Muscle of leg (tissue), 11 donors: ENCODE results near the gene KCTD16. TPM values are rescaled to one million over a fixed set of nuclear protein-coding genes. Genes with fewer than 3 reads are reported as not detected.

Source experiments
- DNase-seq: peaks from one replicate; pipeline ENCODE4 v3.0.0; 2013
- H3K27ac ChIP-seq: one replicate; pipeline ENCODE4 v1.5.1; 2013; ENCODE audit warnings: mild to moderate bottlenecking, low read length, control low read depth
- H3K27me3 ChIP-seq: one replicate; pipeline ENCODE4 v1.6.1; 2013; ENCODE audit warnings: low read length; ENCODE audit not compliant: control insufficient read depth, insufficient read depth
- H3K36me3 ChIP-seq: one replicate; pipeline ENCODE4 v1.6.1; 2013; ENCODE audit warnings: low read length; ENCODE audit not compliant: control insufficient read depth, insufficient read depth
- H3K4me1 ChIP-seq: one replicate; pipeline ENCODE4 v1.6.1; 2013; ENCODE audit warnings: low read length; ENCODE audit not compliant: control insufficient read depth, insufficient read depth
- H3K4me3 ChIP-seq: one replicate; pipeline ENCODE4 v1.5.1; 2013; ENCODE audit warnings: low read length, control low read depth
- H3K9me3 ChIP-seq: replicated peaks from 2 replicates; pipeline ENCODE4 v1.6.1; 2013; ENCODE audit warnings: low read depth, low read length; ENCODE audit not compliant: control insufficient read depth
- WGBS: methylation state at CpG from one replicate; pipeline ENCODE4 v1.1.5; 2013; ENCODE audit warnings: missing lambda C conversion rate; ENCODE audit not compliant: insufficient coverage; 5-methylcytosine and 5-hydroxymethylcytosine counted together
- polyA plus RNA-seq, 8 donors: library from polyadenylated mRNA; unstranded; fragments of 120-200 nt; gene quantifications; one replicate each; pipeline versions ENCODE4 v1.2.1 to v1.2.3, GENCODE V29; 2013; ENCODE audit warnings: inconsistent platforms in 1 of 8, low replicate concordance in 1 of 8; ENCODE audit not compliant: insufficient read length in 8 of 8, insufficient read depth in 1 of 8
- total RNA-seq: library from RNA; stranded (reverse); fragments of 120-200 nt; gene quantifications from one replicate; pipeline ENCODE4 v1.2.4, GENCODE V29; 2013

KCTD16 gene
- total and polyA plus RNA-seq, 9 donors, result 0.04 to 0.16 (median 0.08) TPM

DNA sequence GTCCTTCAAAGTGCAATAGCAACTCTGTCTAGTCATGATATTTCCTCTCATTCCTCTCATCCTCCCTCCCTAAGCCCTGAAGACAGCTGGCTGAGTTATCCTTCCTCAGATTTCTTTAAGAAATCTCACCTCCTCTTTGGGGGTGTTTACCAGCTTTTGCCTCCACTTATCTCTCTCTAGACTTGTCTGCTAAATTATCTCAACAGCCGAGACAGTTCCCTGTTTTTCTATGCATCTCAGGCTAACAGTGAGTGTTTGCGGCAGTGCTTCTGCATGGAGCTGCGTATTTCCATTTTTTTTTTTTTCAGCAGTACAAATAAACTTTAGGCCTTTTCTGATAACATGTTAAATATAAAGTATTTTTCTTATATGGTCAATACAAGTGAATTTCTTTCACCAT lies 20.9 kb downstream of the KCTD16 start:
- Histone ChIP-seq H3K36me3 (no peaks in the 10 kb centered on the region), H3K4me3 (no peak overlapping the region), H3K9me3 (no peaks in the 10 kb centered on the region), H3K4me1 (no peaks in the 10 kb centered on the region), H3K27me3 (peaks cover 3% of the 10 kb centered on the region), H3K27ac (no peak overlapping the region)
- WGBS, result 44% methylated on average over 1 of the region's 3 CpGs
- no peak for DNase-seq

DNA sequence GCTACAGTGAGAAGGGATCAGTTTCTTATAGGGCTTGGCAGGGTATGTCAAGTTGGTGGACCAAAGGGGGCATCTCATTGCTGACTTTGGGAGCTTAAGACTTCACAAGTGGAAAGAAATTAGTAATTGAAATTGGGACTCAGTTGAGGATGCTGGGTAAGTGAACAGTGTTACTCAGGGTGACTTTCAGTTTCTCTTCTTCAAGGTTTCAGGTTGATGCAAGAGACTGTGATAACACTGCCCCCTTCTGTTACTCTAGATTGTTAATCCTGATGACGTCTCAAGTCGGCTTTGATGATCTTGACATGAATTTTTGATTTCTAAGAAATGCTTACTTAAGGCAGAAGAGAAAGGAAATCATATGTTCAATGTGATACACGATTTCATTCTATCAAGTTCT lies 21.3 kb downstream of the KCTD16 start:
- peak; percentile 53 for DNase-seq
- H3K9me3 ChIP-seq, result no peaks in the 10 kb centered on the region
- H3K4me1 ChIP-seq, result no peaks in the 10 kb centered on the region
- H3K4me3 ChIP-seq, result no peak overlapping the region
- no peak overlapping the region for H3K27ac ChIP-seq
- peaks cover 3% of the 10 kb centered on the region for H3K27me3 ChIP-seq
- H3K36me3 ChIP-seq, result no peaks in the 10 kb centered on the region
- no CpG with 5 or more reads among the region's 3 CpGs for WGBS

DNA sequence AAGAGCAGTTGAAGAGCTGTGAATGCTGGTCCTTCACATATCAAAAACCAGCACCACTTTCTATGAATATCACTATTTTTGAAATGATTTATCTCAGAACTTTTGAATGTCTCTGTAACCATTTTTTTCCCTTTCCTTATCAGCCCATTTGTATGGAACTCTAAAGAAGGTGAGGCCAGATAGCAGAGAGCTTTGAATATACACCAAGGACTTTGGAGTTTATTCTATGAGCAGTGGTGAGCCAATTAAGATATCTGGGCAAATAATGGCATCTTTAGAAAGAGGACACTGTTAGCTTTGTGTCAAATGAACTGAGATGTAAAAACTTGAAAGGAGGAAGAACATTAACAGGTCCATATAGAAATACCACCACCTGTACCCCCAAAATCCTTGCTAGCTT lies 22.0 kb downstream of the KCTD16 start:
- no peaks in the 10 kb centered on the region for H3K4me1 ChIP-seq
- no peaks in the 10 kb centered on the region for H3K36me3 ChIP-seq
- H3K27me3 ChIP-seq, result peaks cover 3% of the 10 kb centered on the region
- no peaks in the 10 kb centered on the region for H3K9me3 ChIP-seq
- no peak overlapping the region for H3K27ac ChIP-seq
- no peak overlapping the region for H3K4me3 ChIP-seq
- DNase-seq, result no peak

DNA sequence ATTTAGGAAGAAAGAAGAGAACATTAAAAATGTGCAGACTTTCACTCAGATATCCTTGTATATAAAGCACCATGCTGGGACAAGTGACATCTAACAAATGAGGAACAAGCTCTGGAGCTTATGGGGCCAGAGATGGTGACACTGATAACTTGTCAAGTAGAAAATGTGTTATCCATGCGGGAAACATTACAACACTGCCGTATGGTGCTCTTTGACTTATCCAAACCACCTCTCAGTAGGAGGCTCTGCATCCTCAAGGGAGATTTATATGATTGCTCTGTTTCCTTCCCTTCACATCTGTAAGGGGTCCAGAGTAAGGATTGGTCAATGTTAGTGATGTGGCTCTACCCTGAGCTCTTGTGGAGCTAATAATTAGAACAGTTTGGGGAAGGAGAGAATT lies 23.5 kb downstream of the KCTD16 start:
- no peak for DNase-seq
- no CpG with 5 or more reads among the region's 2 CpGs for WGBS
- Histone ChIP-seq H3K36me3 (no peaks in the 10 kb centered on the region), H3K9me3 (no peaks in the 10 kb centered on the region), H3K4me1 (no peaks in the 10 kb centered on the region), H3K27ac (no peak overlapping the region), H3K27me3 (peaks cover 3% of the 10 kb centered on the region), H3K4me3 (no peak overlapping the region)

DNA sequence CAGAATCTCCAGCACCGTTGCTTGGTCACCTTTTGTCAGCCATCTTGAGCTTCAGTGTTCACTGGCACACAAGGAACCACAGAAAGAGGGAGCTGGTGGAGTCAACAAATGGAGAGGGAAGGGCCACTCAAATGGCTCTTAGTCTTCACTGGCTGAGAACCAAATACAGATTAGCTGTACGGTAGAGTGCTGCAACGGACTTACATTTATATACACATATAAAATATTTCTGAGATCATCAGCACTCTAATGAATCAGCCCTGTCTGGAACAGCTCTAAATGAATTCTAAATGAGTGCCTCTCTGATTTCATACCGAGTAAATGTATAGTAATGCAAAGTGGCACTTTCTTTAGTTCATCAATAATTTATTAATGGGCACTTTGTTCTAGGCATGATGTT lies 24.8 kb downstream of the KCTD16 start:
- Histone ChIP-seq H3K4me3 (no peak overlapping the region), H3K36me3 (no peaks in the 10 kb centered on the region), H3K4me1 (no peaks in the 10 kb centered on the region), H3K9me3 (no peaks in the 10 kb centered on the region), H3K27ac (no peak overlapping the region), H3K27me3 (peaks cover 3% of the 10 kb centered on the region)
- no CpG with 5 or more reads among the region's 4 CpGs for WGBS
- DNase-seq, result no peak

DNA sequence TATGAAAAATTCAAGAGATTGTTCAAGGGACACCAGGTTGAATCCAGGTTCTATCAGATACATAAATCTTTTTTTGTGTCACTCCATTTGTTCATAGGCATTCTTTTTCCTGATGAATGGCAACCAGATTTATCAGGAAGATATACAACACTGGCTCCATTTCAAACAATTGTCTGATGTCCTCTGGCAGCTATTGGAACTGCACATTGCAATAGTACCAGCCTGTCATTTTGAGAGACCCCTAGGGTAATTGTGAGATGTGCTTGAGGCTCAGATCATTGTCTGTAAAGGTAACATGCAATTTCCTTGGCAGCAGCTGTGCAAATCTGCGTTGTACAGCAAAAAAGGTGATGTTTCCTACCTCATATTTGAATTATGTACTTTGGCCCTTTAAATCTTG lies 25.9 kb downstream of the KCTD16 start:
- no CpG with 5 or more reads among the region's 1 CpG for WGBS
- no peak overlapping the region for H3K27ac ChIP-seq
- H3K4me1 ChIP-seq, result no peaks in the 10 kb centered on the region
- H3K4me3 ChIP-seq, result no peak overlapping the region
- peaks cover 3% of the 10 kb centered on the region for H3K27me3 ChIP-seq
- no peaks in the 10 kb centered on the region for H3K9me3 ChIP-seq
- H3K36me3 ChIP-seq, result no peaks in the 10 kb centered on the region
- no peak for DNase-seq

DNA sequence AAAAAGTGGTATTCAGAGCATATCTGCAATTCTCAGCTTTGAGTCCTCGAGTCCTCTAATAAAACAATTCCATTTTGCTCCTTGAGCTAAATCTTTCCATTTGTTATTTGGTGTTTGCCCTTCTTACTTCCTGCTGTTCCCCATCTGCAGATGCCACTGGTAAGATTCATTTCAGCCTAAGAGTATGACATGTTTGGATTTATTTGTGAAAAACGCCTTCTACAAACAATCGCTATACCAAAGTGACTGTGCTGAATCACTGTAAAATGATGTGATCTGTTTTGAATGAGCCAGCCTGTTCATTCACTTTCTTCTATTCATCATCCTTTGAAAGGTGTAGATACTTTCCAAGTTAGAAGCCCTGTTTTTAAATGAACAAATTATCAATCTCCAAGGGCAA lies 27.7 kb downstream of the KCTD16 start:
- DNase-seq, result no peak
- Histone ChIP-seq H3K27ac (no peak overlapping the region), H3K27me3 (no peaks in the 10 kb centered on the region), H3K36me3 (no peaks in the 10 kb centered on the region), H3K4me1 (no peaks in the 10 kb centered on the region), H3K9me3 (no peaks in the 10 kb centered on the region), H3K4me3 (no peak overlapping the region)
- no CpG with 5 or more reads among the region's 3 CpGs for WGBS

DNA sequence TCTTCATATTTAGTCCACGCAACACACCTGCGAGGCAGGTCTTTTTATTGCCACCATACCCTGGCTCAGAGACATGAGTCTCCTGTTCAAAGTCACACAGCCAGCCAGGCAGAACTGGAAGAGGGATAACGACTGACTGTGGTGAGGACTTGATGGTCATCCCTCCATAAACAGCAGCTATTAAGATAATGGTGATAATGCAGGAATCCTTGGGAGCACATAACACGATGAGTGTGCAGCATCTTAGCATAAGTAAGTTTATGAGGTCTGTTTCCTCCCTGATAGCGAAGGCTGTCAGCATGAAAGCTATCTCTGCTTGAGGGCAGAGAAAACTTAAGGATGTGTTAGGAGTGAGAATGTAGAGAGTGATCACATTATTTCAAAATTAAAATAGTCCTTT lies 30.9 kb downstream of the KCTD16 start:
- Histone ChIP-seq H3K9me3 (no peaks in the 10 kb centered on the region), H3K27ac (no peak overlapping the region), H3K4me1 (peaks cover 4% of the 10 kb centered on the region), H3K36me3 (no peaks in the 10 kb centered on the region), H3K27me3 (peaks cover 11% of the 10 kb centered on the region), H3K4me3 (no peak overlapping the region)
- no peak for DNase-seq
- 33% methylated on average over 1 of the region's 5 CpGs for WGBS

DNA sequence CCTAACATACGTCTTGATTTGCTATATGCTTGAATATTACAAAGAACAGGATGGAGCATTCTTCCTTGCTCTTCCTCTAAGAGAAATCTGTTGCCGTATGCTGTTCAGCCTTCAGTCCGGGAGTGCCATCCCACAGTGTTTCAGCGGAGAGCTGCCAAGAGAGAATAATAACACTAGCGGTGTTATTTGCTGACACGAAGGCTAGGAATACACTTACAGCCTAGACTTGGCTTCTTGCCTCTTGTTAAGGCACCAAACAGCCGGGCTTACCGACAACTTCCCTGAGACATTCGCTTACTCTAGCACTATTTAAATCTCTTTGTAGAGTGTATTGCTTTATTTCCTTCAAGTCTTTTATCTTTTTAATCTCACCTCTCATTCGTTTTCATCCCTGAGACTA lies 31.4 kb downstream of the KCTD16 start:
- Histone ChIP-seq H3K27me3 (peaks cover 11% of the 10 kb centered on the region), H3K9me3 (no peaks in the 10 kb centered on the region), H3K36me3 (no peaks in the 10 kb centered on the region), H3K27ac (no peak overlapping the region), H3K4me3 (no peak overlapping the region), H3K4me1 (peaks cover 4% of the 10 kb centered on the region)
- WGBS, result 24% methylated on average over 2 of the region's 10 CpGs
- DNase-seq, result peak; percentile 49

DNA sequence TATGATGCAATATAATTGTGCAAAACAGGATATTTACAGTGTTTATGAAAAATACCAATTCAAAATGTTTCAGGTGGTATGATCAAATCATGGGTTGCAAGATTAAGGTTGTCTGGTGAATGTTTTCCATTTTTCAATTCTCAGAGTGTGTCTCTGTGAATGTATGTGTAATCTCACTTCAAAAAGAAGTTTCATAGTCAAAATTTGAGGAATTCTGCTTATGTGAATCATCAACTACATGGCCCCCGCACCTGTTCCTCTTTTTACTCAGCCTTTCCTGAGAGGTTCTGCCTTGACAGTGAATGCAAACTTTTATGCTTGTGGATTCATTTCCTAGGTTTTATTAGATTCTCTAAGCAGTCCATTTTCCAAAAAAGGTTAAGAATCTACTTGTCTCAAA lies 32.1 kb downstream of the KCTD16 start:
- Histone ChIP-seq H3K9me3 (no peaks in the 10 kb centered on the region), H3K27ac (no peak overlapping the region), H3K27me3 (peaks cover 11% of the 10 kb centered on the region), H3K4me3 (no peak overlapping the region), H3K36me3 (no peaks in the 10 kb centered on the region), H3K4me1 (peaks cover 4% of the 10 kb centered on the region)
- WGBS, result no CpG with 5 or more reads among the region's 1 CpG
- DNase-seq, result no peak

DNA sequence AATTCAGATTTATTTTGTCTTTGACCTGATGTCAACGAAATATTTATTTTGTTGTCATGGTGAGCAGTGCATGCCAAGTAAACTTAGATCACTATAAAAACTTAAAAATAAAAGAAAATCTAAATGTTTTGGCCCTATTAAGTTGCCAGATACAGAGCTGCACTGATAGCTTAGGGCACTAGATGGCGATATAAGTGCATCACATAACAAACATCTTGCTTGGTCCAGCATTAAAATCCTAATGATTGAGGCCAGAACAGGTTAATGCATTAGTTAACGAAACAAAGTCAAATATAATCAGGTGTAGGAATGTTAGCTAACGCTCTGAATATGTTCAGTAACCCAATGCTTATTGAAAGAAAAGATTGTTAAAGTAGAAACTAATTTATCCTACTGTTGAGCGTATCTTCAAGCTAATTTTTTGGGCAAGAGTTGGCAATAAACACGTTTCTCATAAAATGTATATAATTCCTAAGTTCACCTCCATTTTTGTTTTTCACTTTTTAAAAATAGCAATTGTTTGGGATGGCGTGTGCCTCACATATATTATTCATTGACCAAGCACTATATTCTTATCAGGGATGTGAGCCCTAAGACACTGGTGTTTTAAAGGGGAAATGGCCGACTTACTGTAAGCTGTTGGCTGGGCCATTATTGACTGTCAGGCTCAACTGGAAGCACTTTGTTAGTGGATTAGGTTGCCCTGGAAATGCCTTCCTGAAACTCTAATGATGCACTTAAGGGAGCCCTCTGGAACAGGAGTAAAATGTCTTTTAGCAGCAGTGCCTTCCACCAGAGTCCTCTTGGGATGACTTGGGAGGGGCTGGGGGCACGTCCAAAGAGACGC lies 33.3 kb downstream of the KCTD16 start:
- Histone ChIP-seq H3K36me3 (no peaks in the 10 kb centered on the region), H3K27ac (no peak overlapping the region), H3K4me1 (peaks cover 4% of the 10 kb centered on the region), H3K4me3 (no peak overlapping the region), H3K27me3 (peaks cover 11% of the 10 kb centered on the region), H3K9me3 (no peaks in the 10 kb centered on the region)
- 52% methylated on average over 3 of the region's 10 CpGs for WGBS
- peak; percentile 80 for DNase-seq
